ENCODE results near the gene DR1.

DNA sequence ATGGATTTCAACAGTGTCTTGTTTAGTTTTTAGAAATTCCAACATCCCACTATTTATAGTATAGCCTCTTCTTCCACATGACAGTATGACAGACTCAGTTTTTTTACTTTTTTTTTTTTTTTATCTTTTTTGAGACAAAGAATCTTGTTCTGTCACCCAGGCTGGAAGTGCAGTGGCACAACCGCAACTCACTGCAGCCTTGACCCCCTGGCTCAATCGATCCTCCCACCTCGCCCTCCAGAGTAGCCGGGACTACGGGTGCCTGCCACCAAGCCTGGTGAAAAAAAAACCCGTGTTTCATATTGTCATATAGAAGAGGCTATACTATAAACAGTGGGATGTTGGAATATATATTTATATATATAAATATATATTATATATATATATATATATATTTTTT is 1.2 kb upstream of the DR1 start:
- TF ChIP-seq, protein P1, sequence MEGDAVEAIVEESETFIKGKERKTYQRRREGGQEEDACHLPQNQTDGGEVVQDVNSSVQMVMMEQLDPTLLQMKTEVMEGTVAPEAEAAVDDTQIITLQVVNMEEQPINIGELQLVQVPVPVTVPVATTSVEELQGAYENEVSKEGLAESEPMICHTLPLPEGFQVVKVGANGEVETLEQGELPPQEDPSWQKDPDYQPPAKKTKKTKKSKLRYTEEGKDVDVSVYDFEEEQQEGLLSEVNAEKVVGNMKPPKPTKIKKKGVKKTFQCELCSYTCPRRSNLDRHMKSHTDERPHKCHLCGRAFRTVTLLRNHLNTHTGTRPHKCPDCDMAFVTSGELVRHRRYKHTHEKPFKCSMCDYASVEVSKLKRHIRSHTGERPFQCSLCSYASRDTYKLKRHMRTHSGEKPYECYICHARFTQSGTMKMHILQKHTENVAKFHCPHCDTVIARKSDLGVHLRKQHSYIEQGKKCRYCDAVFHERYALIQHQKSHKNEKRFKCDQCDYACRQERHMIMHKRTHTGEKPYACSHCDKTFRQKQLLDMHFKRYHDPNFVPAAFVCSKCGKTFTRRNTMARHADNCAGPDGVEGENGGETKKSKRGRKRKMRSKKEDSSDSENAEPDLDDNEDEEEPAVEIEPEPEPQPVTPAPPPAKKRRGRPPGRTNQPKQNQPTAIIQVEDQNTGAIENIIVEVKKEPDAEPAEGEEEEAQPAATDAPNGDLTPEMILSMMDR (IDR thresholded peaks at IDR 0.05), result no peak
- TF ChIP-seq KDM5A (IDR thresholded peaks at IDR 0.05) (no peak), MYC (IDR thresholded peaks at IDR 0.05; ENCODE audit: borderline replicate concordance, low read length) (no peak), POLR2A (IDR thresholded peaks at IDR 0.05; ENCODE audit: low read length) (no peak), JUNB (IDR thresholded peaks at IDR 0.05) (no peak), EP300 (IDR thresholded peaks at IDR 0.05) (no peak), SMC3 (IDR thresholded peaks at IDR 0.05) (no peak), RAD21 (conservative IDR thresholded peaks at IDR 0.05 in 1 of 2, IDR thresholded peaks at IDR 0.05 in 1 of 2) (no peak), ESRRA (IDR thresholded peaks at IDR 0.05; ENCODE audit: borderline replicate concordance, low read length) (no peak), TP53 (CRISPR knock-in tag; IDR thresholded peaks at IDR 0.05) (no peak)
- TF ChIP-seq, protein P2, sequence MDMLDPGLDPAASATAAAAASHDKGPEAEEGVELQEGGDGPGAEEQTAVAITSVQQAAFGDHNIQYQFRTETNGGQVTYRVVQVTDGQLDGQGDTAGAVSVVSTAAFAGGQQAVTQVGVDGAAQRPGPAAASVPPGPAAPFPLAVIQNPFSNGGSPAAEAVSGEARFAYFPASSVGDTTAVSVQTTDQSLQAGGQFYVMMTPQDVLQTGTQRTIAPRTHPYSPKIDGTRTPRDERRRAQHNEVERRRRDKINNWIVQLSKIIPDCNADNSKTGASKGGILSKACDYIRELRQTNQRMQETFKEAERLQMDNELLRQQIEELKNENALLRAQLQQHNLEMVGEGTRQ (IDR thresholded peaks at IDR 0.05), result no peak
- TF ChIP-seq, protein P3, sequence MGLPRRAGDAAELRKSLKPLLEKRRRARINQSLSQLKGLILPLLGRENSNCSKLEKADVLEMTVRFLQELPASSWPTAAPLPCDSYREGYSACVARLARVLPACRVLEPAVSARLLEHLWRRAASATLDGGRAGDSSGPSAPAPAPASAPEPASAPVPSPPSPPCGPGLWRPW (IDR thresholded peaks at IDR 0.05), result no peak
- TF ChIP-seq, protein P4, sequence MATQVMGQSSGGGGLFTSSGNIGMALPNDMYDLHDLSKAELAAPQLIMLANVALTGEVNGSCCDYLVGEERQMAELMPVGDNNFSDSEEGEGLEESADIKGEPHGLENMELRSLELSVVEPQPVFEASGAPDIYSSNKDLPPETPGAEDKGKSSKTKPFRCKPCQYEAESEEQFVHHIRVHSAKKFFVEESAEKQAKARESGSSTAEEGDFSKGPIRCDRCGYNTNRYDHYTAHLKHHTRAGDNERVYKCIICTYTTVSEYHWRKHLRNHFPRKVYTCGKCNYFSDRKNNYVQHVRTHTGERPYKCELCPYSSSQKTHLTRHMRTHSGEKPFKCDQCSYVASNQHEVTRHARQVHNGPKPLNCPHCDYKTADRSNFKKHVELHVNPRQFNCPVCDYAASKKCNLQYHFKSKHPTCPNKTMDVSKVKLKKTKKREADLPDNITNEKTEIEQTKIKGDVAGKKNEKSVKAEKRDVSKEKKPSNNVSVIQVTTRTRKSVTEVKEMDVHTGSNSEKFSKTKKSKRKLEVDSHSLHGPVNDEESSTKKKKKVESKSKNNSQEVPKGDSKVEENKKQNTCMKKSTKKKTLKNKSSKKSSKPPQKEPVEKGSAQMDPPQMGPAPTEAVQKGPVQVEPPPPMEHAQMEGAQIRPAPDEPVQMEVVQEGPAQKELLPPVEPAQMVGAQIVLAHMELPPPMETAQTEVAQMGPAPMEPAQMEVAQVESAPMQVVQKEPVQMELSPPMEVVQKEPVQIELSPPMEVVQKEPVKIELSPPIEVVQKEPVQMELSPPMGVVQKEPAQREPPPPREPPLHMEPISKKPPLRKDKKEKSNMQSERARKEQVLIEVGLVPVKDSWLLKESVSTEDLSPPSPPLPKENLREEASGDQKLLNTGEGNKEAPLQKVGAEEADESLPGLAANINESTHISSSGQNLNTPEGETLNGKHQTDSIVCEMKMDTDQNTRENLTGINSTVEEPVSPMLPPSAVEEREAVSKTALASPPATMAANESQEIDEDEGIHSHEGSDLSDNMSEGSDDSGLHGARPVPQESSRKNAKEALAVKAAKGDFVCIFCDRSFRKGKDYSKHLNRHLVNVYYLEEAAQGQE (IDR thresholded peaks at IDR 0.05), result no peak
- TF ChIP-seq, protein P5, sequence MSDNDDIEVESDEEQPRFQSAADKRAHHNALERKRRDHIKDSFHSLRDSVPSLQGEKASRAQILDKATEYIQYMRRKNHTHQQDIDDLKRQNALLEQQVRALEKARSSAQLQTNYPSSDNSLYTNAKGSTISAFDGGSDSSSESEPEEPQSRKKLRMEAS (IDR thresholded peaks at IDR 0.05), result no peak

Measured in A549 (cell line).